ENCODE results near the gene TTC13.

The TTC13 gene

GRCh38 chr1:231020816-231021215 is 42.2 kb upstream of the TTC13 start:
- no peak for DNase-seq (ENCODE audit: low read depth)
- no peak for TF ChIP-seq CTCF (conservative IDR thresholded peaks at IDR 0.05; ENCODE audit: low read depth, low read length)
- H3K4me3 ChIP-seq (ENCODE audit: low read length) = no peak overlapping the region

GRCh38 chr1:231020139-231020601 is 41.5 kb upstream of the TTC13 start:
- H3K4me3 ChIP-seq (ENCODE audit: low read length) = no peak overlapping the region
- no peak for DNase-seq (ENCODE audit: low read depth)
- no peak for TF ChIP-seq CTCF (conservative IDR thresholded peaks at IDR 0.05; ENCODE audit: low read depth, low read length)

GRCh38 chr1:231019711-231020110 is 41.0 kb upstream of the TTC13 start:
- no peak for TF ChIP-seq CTCF (conservative IDR thresholded peaks at IDR 0.05; ENCODE audit: low read depth, low read length)
- no peak overlapping the region for H3K4me3 ChIP-seq (ENCODE audit: low read length)
- no peak for DNase-seq (ENCODE audit: low read depth)

- TF ChIP-seq CTCF (conservative IDR thresholded peaks at IDR 0.05; ENCODE audit: low read depth, low read length) = no peak
- H3K4me3 ChIP-seq (ENCODE audit: low read length) = no peak overlapping the region
Observed at GRCh38 chr1:231016966-231017365, 38.3 kb upstream of the TTC13 start.

GRCh38 chr1:231016234-231016633 is 37.6 kb upstream of the TTC13 start:
- TF ChIP-seq CTCF (conservative IDR thresholded peaks at IDR 0.05; ENCODE audit: low read depth, low read length) = no peak
- DNase-seq (ENCODE audit: low read depth) = no peak

More at GRCh38 chr1:231016966-231017365, 38.3 kb upstream of the TTC13 start:
- DNase-seq (ENCODE audit: low read depth) = no peak

GRCh38 chr1:231013391-231014015 is 34.8 kb upstream of the TTC13 start:
- TF ChIP-seq CTCF (conservative IDR thresholded peaks at IDR 0.05; ENCODE audit: low read depth, low read length) = no peak
- DNase-seq (ENCODE audit: low read depth) = no peak
- no peak overlapping the region for H3K4me3 ChIP-seq (ENCODE audit: low read length)

More at GRCh38 chr1:231016234-231016633, 37.6 kb upstream of the TTC13 start:
- no peak overlapping the region for H3K4me3 ChIP-seq (ENCODE audit: low read length)

GRCh38 chr1:231011963-231012362 is 33.3 kb upstream of the TTC13 start:
- DNase-seq (ENCODE audit: low read depth) = no peak
- H3K4me3 ChIP-seq (ENCODE audit: low read length) = no peak overlapping the region
- TF ChIP-seq CTCF (conservative IDR thresholded peaks at IDR 0.05; ENCODE audit: low read depth, low read length) = no peak
